HG03039 (cell line): ENCODE measurements around the gene MX2.

Experiments
- ATAC-seq: cut with Tn5 transposase; IDR thresholded peaks from one replicate; pipeline ENCODE4 v1.9.1; 2021; ENCODE audit warnings: mild to moderate bottlenecking, moderate library complexity; ENCODE audit not compliant: unreplicated experiment

MX2 gene

GRCh38 chr21:41432562-41433460 lies 71.0 kb downstream of the MX2 start:
- ATAC-seq: no peak

GRCh38 chr21:41433566-41433965 lies 71.7 kb downstream of the MX2 start:
- no peak for ATAC-seq

GRCh38 chr21:41435706-41436105 lies 73.9 kb downstream of the MX2 start:
- no peak for ATAC-seq

GRCh38 chr21:41437729-41438128 lies 75.9 kb downstream of the MX2 start:
- ATAC-seq: no peak

- ATAC-seq: no peak
Observed at GRCh38 chr21:41438425-41439113, 76.7 kb downstream of the MX2 start.

GRCh38 chr21:41439248-41439647 lies 77.4 kb downstream of the MX2 start:
- ATAC-seq: no peak

- no peak for ATAC-seq
Observed at GRCh38 chr21:41441546-41441945, 79.7 kb downstream of the MX2 start.

GRCh38 chr21:41442481-41443186 lies 80.8 kb downstream of the MX2 start:
- ATAC-seq: no peak

- ATAC-seq: no peak
Observed at GRCh38 chr21:41443562-41443961, 81.7 kb downstream of the MX2 start.

GRCh38 chr21:41444703-41445464 lies 83.1 kb downstream of the MX2 start:
- no peak for ATAC-seq

GRCh38 chr21:41445465-41445862 lies 83.6 kb downstream of the MX2 start:
- ATAC-seq: no peak

- ATAC-seq: no peak
Observed at GRCh38 chr21:41446586-41446985, 84.8 kb downstream of the MX2 start.

GRCh38 chr21:41447356-41447755 lies 85.5 kb downstream of the MX2 start:
- no peak for ATAC-seq

GRCh38 chr21:41449613-41450012 lies 87.8 kb downstream of the MX2 start:
- no peak for ATAC-seq

- ATAC-seq: no peak
Observed at GRCh38 chr21:41451753-41452676, 90.2 kb downstream of the MX2 start.

GRCh38 chr21:41453198-41453597 lies 91.4 kb downstream of the MX2 start:
- no peak for ATAC-seq

GRCh38 chr21:41453761-41454160 lies 91.9 kb downstream of the MX2 start:
- ATAC-seq: no peak

GRCh38 chr21:41458121-41458520 lies 96.3 kb downstream of the MX2 start:
- no peak for ATAC-seq

GRCh38 chr21:41458559-41458958 lies 96.7 kb downstream of the MX2 start:
- no peak for ATAC-seq
